ENCODE data around the gene ANKRD9. TPM values are rescaled to one million over a fixed set of nuclear protein-coding genes. Genes with fewer than 3 reads are reported as not detected.

The ANKRD9 gene
- total and polyA plus RNA-seq, 9 of the 15 experiments (the other 6 are each of a cell fraction or from before 2014, with no cell fraction given), result 0.04 to 32.9 (median 5.3) TPM

DNA sequence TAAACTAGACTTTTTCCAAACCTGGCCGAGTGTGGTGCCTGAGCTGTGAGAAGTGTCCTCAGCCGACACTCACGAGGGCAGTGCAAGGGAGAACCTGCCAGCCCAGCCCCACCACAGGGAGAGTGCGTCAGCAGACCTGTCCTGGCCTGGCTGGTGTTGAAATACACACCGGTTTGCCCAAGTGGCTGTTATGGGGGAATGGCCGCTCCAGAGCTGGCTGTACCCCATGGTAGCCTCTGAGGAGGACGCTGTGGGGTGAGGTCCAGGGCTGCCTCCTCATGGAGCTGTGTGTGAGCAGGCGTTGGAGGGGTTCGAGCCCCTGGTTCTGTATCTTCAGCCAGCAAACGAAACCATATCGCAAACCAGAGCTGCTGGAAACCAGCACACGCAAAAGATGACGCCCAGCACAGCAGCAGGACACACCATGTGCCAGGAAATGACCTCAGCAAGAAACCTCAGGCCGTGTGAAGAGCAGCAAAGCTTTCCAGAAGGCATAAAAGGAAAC lies 9.4 kb downstream of the ANKRD9 start (continued):
- TF ChIP-seq ZNF592 (IDR thresholded peaks at IDR 0.05), result peak; percentile 86; the same call in 1 of the 2 replicates
- TF ChIP-seq MTF1 (CRISPR knock-in tag; IDR thresholded peaks at IDR 0.05; ENCODE audit: borderline replicate concordance), result no peak
- TF ChIP-seq, protein P1, sequence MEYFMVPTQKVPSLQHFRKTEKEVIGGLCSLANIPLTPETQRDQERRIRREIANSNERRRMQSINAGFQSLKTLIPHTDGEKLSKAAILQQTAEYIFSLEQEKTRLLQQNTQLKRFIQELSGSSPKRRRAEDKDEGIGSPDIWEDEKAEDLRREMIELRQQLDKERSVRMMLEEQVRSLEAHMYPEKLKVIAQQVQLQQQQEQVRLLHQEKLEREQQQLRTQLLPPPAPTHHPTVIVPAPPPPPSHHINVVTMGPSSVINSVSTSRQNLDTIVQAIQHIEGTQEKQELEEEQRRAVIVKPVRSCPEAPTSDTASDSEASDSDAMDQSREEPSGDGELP (CRISPR knock-in tag; IDR thresholded peaks at IDR 0.05; ENCODE audit: borderline replicate concordance), result no peak
- no peak for TF ChIP-seq MED1 (CRISPR knock-in tag; IDR thresholded peaks at IDR 0.05; ENCODE audit: borderline replicate concordance)
- no peak for TF ChIP-seq POLR3A (IDR thresholded peaks at IDR 0.05; ENCODE audit: borderline replicate concordance, extremely low read depth, insufficient read depth, insufficient read length)
- no peak for TF ChIP-seq RBM14 (IDR thresholded peaks at IDR 0.05; ENCODE audit: borderline replicate concordance, insufficient read depth, low read depth, low read length)
- no peak for TF ChIP-seq HMGXB4 (CRISPR knock-in tag; IDR thresholded peaks at IDR 0.05)
- TF ChIP-seq ZNF76 (CRISPR knock-in tag; IDR thresholded peaks at IDR 0.05; ENCODE audit: borderline replicate concordance), result no peak
- TF ChIP-seq ZNF146 (CRISPR knock-in tag; IDR thresholded peaks at IDR 0.05; ENCODE audit: unreplicated experiment), result no peak
- TF ChIP-seq E2F5 (CRISPR knock-in tag; IDR thresholded peaks at IDR 0.05), result no peak
- TF ChIP-seq SRSF9 (IDR thresholded peaks at IDR 0.05; ENCODE audit: borderline replicate concordance, low read depth, low read length), result no peak
- TF ChIP-seq ZNF354B (CRISPR knock-in tag; IDR thresholded peaks at IDR 0.05), result no peak
- TF ChIP-seq MAFK (IDR thresholded peaks at IDR 0.05; ENCODE audit: low read length), result no peak
- no peak for TF ChIP-seq ZNF57 (CRISPR knock-in tag; IDR thresholded peaks at IDR 0.05)
- no peak for TF ChIP-seq ZFP30 (CRISPR knock-in tag; IDR thresholded peaks at IDR 0.05; ENCODE audit: borderline replicate concordance)
- TF ChIP-seq SOX6 (IDR thresholded peaks at IDR 0.05), result no peak
- no peak for TF ChIP-seq C11orf30 (IDR thresholded peaks at IDR 0.05; ENCODE audit: low read depth)
- no peak for TF ChIP-seq ZBTB5 (IDR thresholded peaks at IDR 0.05)
